IMR-90 (cell line): ENCODE measurements around the gene OSBPL8.

Experiments used
- FOS ChIP-seq: fragments of 150-350 bp; IDR thresholded peaks from 2 replicates; pipeline ENCODE4 v1.6.1; 2016; ENCODE audit warnings: low read depth, low read length
- POLR2A ChIP-seq: IDR thresholded peaks from 2 replicates; pipeline ENCODE4 v1.6.1; 2012; ENCODE audit warnings: mild to moderate bottlenecking, low read depth, low read length
- USF2 ChIP-seq: fragments of 150-350 bp; IDR thresholded peaks from 2 replicates; pipeline ENCODE4 v1.6.1; 2017; ENCODE audit warnings: mild to moderate bottlenecking, antibody characterized with exemption, low read length, low read depth

- TF ChIP-seq USF2 (no peak), FOS (no peak), POLR2A (no peak)
Observed at GRCh38 chr12:76308866-76309265, 250.7 kb downstream of the OSBPL8 start.
